NCI-H446 treated with DMSO at 0.1 percent for 48 hours (cell line): ENCODE results near the gene TPD52L2.

Source experiments
- DNase-seq: peaks from one replicate; lab custom pipeline; 2025; lab: John Stamatoyannopoulos, UW

The TPD52L2 gene

GRCh38 chr20:63932606-63933160 lies 67.6 kb downstream of the TPD52L2 start:
- no peak for DNase-seq

GRCh38 chr20:63933646-63934045 lies 68.6 kb downstream of the TPD52L2 start:
- DNase-seq, result no peak

GRCh38 chr20:63934271-63935068 lies 69.4 kb downstream of the TPD52L2 start:
- DNase-seq, result no peak

GRCh38 chr20:63935447-63935846 lies 70.4 kb downstream of the TPD52L2 start:
- DNase-seq, result no peak

- DNase-seq, result no peak
Observed at GRCh38 chr20:63937596-63937995, 72.5 kb downstream of the TPD52L2 start.

- DNase-seq, result no peak
Observed at GRCh38 chr20:63939061-63939935, 74.2 kb downstream of the TPD52L2 start.

GRCh38 chr20:63940071-63940471 lies 75.0 kb downstream of the TPD52L2 start:
- no peak for DNase-seq

- DNase-seq, result no peak
Observed at GRCh38 chr20:63940472-63941266, 75.6 kb downstream of the TPD52L2 start.
